CD4-positive, alpha-beta memory T cell (primary cell): ENCODE data around the gene FOXF1. TPM values are rescaled to one million over a fixed set of nuclear protein-coding genes. Genes with fewer than 3 reads are reported as not detected.

Experiments
- CTCF ChIA-PET: fragments of 350-600 bp; sonication (Branson Sonifier 250); formaldehyde crosslinking; loops from one replicate; lab custom pipeline; 2021; ENCODE audit warnings: inconsistent platforms; ENCODE audit not compliant: partially characterized antibody; lab: Charles Lee
- POLR2A ChIA-PET: fragments of 350-600 bp; sonication (Branson Sonifier 250); formaldehyde crosslinking; loops from one replicate; lab custom pipeline; 2021; ENCODE audit not compliant: partially characterized antibody; lab: Charles Lee
- DNase-seq, 5 donors: peaks; one replicate each; pipeline versions ENCODE4 v3.0.0 to v3.0.0-alpha.2; 2020 to 2022; ENCODE audit warnings: mixed read lengths in 1 of 5
- H3K27ac ChIP-seq: one replicate; pipeline ENCODE4 v1.7.0; 2013; ENCODE audit warnings: low read depth, low read length
- H3K27me3 ChIP-seq: 2 replicates; pipeline ENCODE4 v1.7.0; 2013; ENCODE audit warnings: mild to moderate bottlenecking, low read length, moderate library complexity; ENCODE audit not compliant: insufficient read depth
- H3K36me3 ChIP-seq: 2 replicates; pipeline ENCODE4 v1.7.0; 2013; ENCODE audit warnings: mild to moderate bottlenecking, low read length, moderate library complexity; ENCODE audit not compliant: insufficient read depth
- H3K4me1 ChIP-seq: 2 replicates; pipeline ENCODE4 v1.7.0; 2013; ENCODE audit warnings: mild to moderate bottlenecking, low read length, moderate library complexity; ENCODE audit not compliant: insufficient read depth
- H3K4me3 ChIP-seq, 2 donors: one replicate each; pipeline ENCODE4 v1.7.0; 2013; ENCODE audit warnings: low read length in 2 of 2, mild to moderate bottlenecking in 1 of 2
- H3K9me3 ChIP-seq, 2 donors: one replicate each; pipeline ENCODE4 v1.7.0; 2013; ENCODE audit warnings: low read length in 2 of 2, control low read depth in 1 of 2; ENCODE audit not compliant: control insufficient read depth in 1 of 2
- H3K27ac Mint-ChIP-seq, 7 donors: one replicate each; pipeline ENCODE4 v1.8.0; 2020 to 2021; ENCODE audit warnings: mixed read lengths in 7 of 7, mild to moderate bottlenecking in 6 of 7, inconsistent platforms in 3 of 7, moderate library complexity in 3 of 7
- H3K27me3 Mint-ChIP-seq, 2 donors: one replicate each; pipeline ENCODE4 v1.8.0; 2020 to 2021; ENCODE audit warnings: mixed read lengths in 2 of 2
- H3K36me3 Mint-ChIP-seq, 2 donors: one replicate each; pipeline ENCODE4 v1.8.0; 2020 to 2021; ENCODE audit warnings: mixed read lengths in 2 of 2, inconsistent platforms in 1 of 2, mild to moderate bottlenecking in 1 of 2
- H3K4me1 Mint-ChIP-seq, 4 donors: one replicate each; pipeline ENCODE4 v1.8.0; 2020 to 2021; ENCODE audit warnings: mixed read lengths in 4 of 4, mild to moderate bottlenecking in 1 of 4
- H3K4me3 Mint-ChIP-seq, 8 donors: one replicate each; pipeline ENCODE4 v1.8.0; 2020 to 2021; ENCODE audit warnings: mixed read lengths in 8 of 8, mild to moderate bottlenecking in 7 of 8, moderate library complexity in 6 of 8, inconsistent platforms in 3 of 8
- H3K9me3 Mint-ChIP-seq, 8 donors: one replicate each; pipeline ENCODE4 v1.8.0; 2020 to 2021; ENCODE audit warnings: mixed read lengths in 8 of 8, mild to moderate bottlenecking in 5 of 8, inconsistent platforms in 3 of 8, moderate library complexity in 1 of 8
- intact Hi-C: fragments of 100-400 bp; cut with micrococcal nuclease; formaldehyde crosslinking; loops from one replicate; pipeline ENCODE4 v1.15.1; 2023
- polyA plus RNA-seq, 2 donors: library from polyadenylated mRNA; unstranded; fragments of 300-500 nt; fragmentation: Illumina TruSeq; gene quantifications; one replicate each; pipeline ENCODE4 v1.2.3, GENCODE V29; 2021
- total RNA-seq, 2 experiments: library from RNA; stranded (reverse); gene quantifications; one replicate each; pipeline ENCODE4 v1.2.3, GENCODE V29; 2021

Gene FOXF1
- total and polyA plus RNA-seq, 4 experiments from 2014 or later, result not detected

- Histone ChIP-seq H3K27ac (no peak overlapping the region), H3K4me3 (no peak overlapping the region), H3K36me3 (no peaks in the 10 kb centered on the region), H3K27me3 (peaks cover 22% of the 10 kb centered on the region), H3K4me1 (no peaks in the 10 kb centered on the region), H3K9me3 (no peaks in the 10 kb centered on the region)
- Mint-ChIP-seq H3K27me3 (peaks cover 56 to 59% of the 10 kb centered on the region in 2 donors), H3K4me1 (peaks cover 0 to 5% (median 2%) of the 10 kb centered on the region in 4 donors), H3K36me3 (no peaks in the 10 kb centered on the region), H3K27ac (no peak overlapping the region), H3K9me3 (peaks cover 0 to 5% (median 0%) of the 10 kb centered on the region in 8 donors), H3K4me3 (no peak overlapping the region)
- ChIA-PET POLR2A (no interaction called here), CTCF (no interaction called here)
- intact Hi-C loops, result no loop called here
- peak in 1 of 5 donors; percentile 7 for DNase-seq
These were observed 17.2 kb upstream of the FOXF1 start for GRCh38 chr16:86492961-86493629.

- no peak overlapping the region for H3K4me3 ChIP-seq
- peaks cover 22% of the 10 kb centered on the region for H3K27me3 ChIP-seq
- no peak for DNase-seq
- CTCF ChIA-PET, result no interaction called here
- H3K9me3 ChIP-seq, result no peaks in the 10 kb centered on the region
- H3K4me1 Mint-ChIP-seq, result peaks cover 0 to 5% (median 2%) of the 10 kb centered on the region in 4 donors
- no peaks in the 10 kb centered on the region for H3K36me3 Mint-ChIP-seq
- H3K27ac Mint-ChIP-seq, result no peak overlapping the region
- peaks cover 0 to 5% (median 0%) of the 10 kb centered on the region in 8 donors for H3K9me3 Mint-ChIP-seq
- no peak overlapping the region for H3K4me3 Mint-ChIP-seq
- peaks cover 58 to 62% of the 10 kb centered on the region in 2 donors for H3K27me3 Mint-ChIP-seq
- no peaks in the 10 kb centered on the region for H3K36me3 ChIP-seq
- no peaks in the 10 kb centered on the region for H3K4me1 ChIP-seq
- intact Hi-C loops, result no loop called here
- H3K27ac ChIP-seq, result no peak overlapping the region
- POLR2A ChIA-PET, result no interaction called here
These were observed 16.2 kb upstream of the FOXF1 start for GRCh38 chr16:86494039-86494564.

- H3K4me3 Mint-ChIP-seq, result no peak overlapping the region
- POLR2A ChIA-PET, result no interaction called here
- no peak overlapping the region for H3K27ac ChIP-seq
- no peak overlapping the region for H3K27ac Mint-ChIP-seq
- no peak overlapping the region for H3K4me3 ChIP-seq
- H3K27me3 Mint-ChIP-seq, result peaks cover 60 to 62% of the 10 kb centered on the region in 2 donors
- H3K4me1 ChIP-seq, result no peaks in the 10 kb centered on the region
- no peaks in the 10 kb centered on the region for H3K9me3 ChIP-seq
- H3K4me1 Mint-ChIP-seq, result peaks cover 0 to 5% (median 2%) of the 10 kb centered on the region in 4 donors
- peaks cover 0 to 5% (median 0%) of the 10 kb centered on the region in 8 donors for H3K9me3 Mint-ChIP-seq
- intact Hi-C loops, result no loop called here
- H3K36me3 Mint-ChIP-seq, result no peaks in the 10 kb centered on the region
- CTCF ChIA-PET, result no interaction called here
- DNase-seq, result peak in 1 of 5 donors; percentile 8
- no peaks in the 10 kb centered on the region for H3K36me3 ChIP-seq
- peaks cover 25% of the 10 kb centered on the region for H3K27me3 ChIP-seq
These were observed 15.6 kb upstream of the FOXF1 start for GRCh38 chr16:86494565-86495356.

- Histone ChIP-seq H3K36me3 (no peaks in the 10 kb centered on the region), H3K27ac (no peak overlapping the region), H3K4me1 (no peaks in the 10 kb centered on the region), H3K27me3 (peaks cover 25% of the 10 kb centered on the region), H3K4me3 (no peak overlapping the region), H3K9me3 (no peaks in the 10 kb centered on the region)
- no peak for DNase-seq
- H3K27ac Mint-ChIP-seq, result no peak overlapping the region
- H3K4me1 Mint-ChIP-seq, result peaks cover 0 to 5% (median 2%) of the 10 kb centered on the region in 4 donors
- H3K27me3 Mint-ChIP-seq, result peaks cover 56 to 61% of the 10 kb centered on the region in 2 donors
- peaks cover 0 to 5% (median 0%) of the 10 kb centered on the region in 8 donors for H3K9me3 Mint-ChIP-seq
- H3K36me3 Mint-ChIP-seq, result no peaks in the 10 kb centered on the region
- intact Hi-C loops, result no loop called here
- ChIA-PET POLR2A (no interaction called here), CTCF (no interaction called here)
- no peak overlapping the region for H3K4me3 Mint-ChIP-seq
These were observed 15.0 kb upstream of the FOXF1 start for GRCh38 chr16:86495357-86495701.

GRCh38 chr16:86495756-86496261 lies 14.5 kb upstream of the FOXF1 start:
- Mint-ChIP-seq H3K4me1 (peaks cover 0 to 5% (median 2%) of the 10 kb centered on the region in 4 donors), H3K36me3 (no peaks in the 10 kb centered on the region), H3K27me3 (peaks cover 56 to 61% of the 10 kb centered on the region in 2 donors), H3K9me3 (peaks cover 0 to 5% (median 0%) of the 10 kb centered on the region in 8 donors), H3K4me3 (no peak overlapping the region), H3K27ac (no peak overlapping the region)
- no peak for DNase-seq
- Histone ChIP-seq H3K9me3 (no peaks in the 10 kb centered on the region), H3K4me3 (no peak overlapping the region), H3K27ac (no peak overlapping the region), H3K27me3 (peaks cover 25% of the 10 kb centered on the region), H3K4me1 (no peaks in the 10 kb centered on the region), H3K36me3 (no peaks in the 10 kb centered on the region)
- intact Hi-C loops, result no loop called here
- ChIA-PET POLR2A (no interaction called here), CTCF (no interaction called here)

- no peaks in the 10 kb centered on the region for H3K36me3 ChIP-seq
- H3K27me3 Mint-ChIP-seq, result peaks cover 54 to 61% of the 10 kb centered on the region in 2 donors
- no peak overlapping the region for H3K4me3 Mint-ChIP-seq
- no peaks in the 10 kb centered on the region for H3K4me1 ChIP-seq
- H3K9me3 ChIP-seq, result no peaks in the 10 kb centered on the region
- H3K27ac Mint-ChIP-seq, result no peak overlapping the region
- no peak overlapping the region for H3K27ac ChIP-seq
- peaks cover 0 to 5% (median 0%) of the 10 kb centered on the region in 8 donors for H3K9me3 Mint-ChIP-seq
- H3K27me3 ChIP-seq, result peaks cover 31% of the 10 kb centered on the region
- no peaks in the 10 kb centered on the region for H3K36me3 Mint-ChIP-seq
- intact Hi-C loops, result no loop called here
- ChIA-PET POLR2A (no interaction called here), CTCF (no interaction called here)
- no peak overlapping the region for H3K4me3 ChIP-seq
- peaks cover 0 to 5% (median 2%) of the 10 kb centered on the region in 4 donors for H3K4me1 Mint-ChIP-seq
- DNase-seq, result peak in 1 of 5 donors; percentile 5
These were observed 13.9 kb upstream of the FOXF1 start for GRCh38 chr16:86496262-86496928.
